ENCODE data around the gene ZIC1.

DNA sequence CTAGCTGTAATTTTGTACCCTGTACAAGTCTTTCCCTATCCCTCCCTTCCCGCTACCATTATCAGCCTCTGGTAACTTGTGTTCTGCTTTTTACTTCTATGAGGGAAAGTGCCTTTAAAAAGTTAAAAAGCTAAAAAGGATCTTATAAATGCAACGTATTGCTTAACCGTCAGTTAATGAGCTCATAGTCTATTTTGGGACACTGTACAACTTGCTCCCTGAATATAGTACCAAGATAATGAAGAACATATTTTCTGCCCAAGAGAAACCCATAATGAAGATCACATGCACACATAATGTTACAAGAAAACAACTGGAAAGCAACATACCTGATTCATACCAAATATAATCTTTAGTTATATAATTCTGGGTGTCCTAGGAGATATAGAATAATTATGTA is 22.6 kb downstream of the ZIC1 start:
- TF ChIP-seq CTCF (conservative IDR thresholded peaks at IDR 0.05; ENCODE audit: low read length), result no peak
- TF ChIP-seq EZH2phosphoT487 (IDR thresholded peaks at IDR 0.05; ENCODE audit: borderline replicate concordance, low read depth, low read length), result no peak
